Measurements from ENCODE around the gene TFPI2.

Gene TFPI2

GRCh38 chr7:93910076-93910994 is 19.8 kb upstream of the TFPI2 start:
- peak; percentile 59 to 60 for DNase-seq (ENCODE audit: low read depth in 2 of 2)

DNA sequence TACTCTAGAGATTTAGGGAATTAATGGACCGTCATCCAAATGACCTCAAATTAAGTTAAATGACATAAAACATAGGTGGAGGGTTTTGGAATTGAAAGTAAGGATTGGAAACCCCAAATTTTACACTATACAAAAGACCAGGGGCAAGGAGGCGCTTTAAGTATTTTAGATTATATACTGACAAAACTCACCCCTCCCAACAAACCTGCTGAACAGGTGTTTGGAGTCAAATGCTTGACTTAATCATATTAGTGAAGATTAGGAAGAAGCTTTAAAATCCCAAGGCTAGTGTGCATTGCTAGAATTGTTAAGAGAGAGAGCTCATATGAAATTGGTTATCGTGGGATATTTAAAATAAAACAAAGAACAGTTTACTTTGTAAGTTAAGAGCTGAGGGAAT is 15.7 kb upstream of the TFPI2 start, which contains the start of gene GNGT1:
Gene GNGT1 (plus strand): TSS at position 301 of the 400 bp plus-strand sequence. CDS start 180 bp downstream, outside the sequence.
- no peak for DNase-seq (ENCODE audit: low read depth in 2 of 2)

DNA sequence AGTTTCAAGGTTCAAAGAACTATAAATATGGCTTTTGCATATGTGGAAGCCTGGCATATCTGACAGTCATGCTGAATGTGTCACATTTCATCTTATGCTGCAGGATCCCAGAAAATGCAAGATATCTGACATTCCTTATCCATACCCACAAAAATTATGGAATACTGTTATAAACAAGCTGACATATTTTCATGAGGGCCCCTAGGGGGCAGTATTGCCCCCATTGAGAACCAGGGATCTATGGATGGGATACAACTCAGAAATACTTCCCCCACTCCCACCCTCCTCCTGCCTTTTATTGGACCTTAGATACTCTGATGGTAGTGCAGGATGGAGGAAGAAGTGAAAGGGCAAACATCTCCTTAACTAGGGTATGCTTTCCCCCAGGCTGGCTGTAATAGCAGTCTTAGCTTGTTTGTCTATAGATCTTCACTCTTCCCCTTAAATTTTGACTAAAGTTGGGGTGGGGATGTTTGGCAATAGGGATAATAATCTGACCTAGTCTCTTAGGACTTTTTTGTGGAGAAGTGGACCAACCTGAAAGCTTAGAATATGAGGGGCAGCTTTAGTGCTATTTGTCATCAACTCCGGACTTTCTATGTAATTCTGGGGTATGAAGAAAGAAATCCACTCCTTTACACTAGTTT is 12.3 kb upstream of the TFPI2 start:
- no peak for DNase-seq (ENCODE audit: low read depth in 2 of 2)

- no peak for DNase-seq (ENCODE audit: low read depth in 2 of 2)
Measured at GRCh38 chr7:93897680-93898079, 7.1 kb upstream of the TFPI2 start.

- DNase-seq (ENCODE audit: low read depth in 2 of 2): no peak
Measured at GRCh38 chr7:93895859-93896600, 5.5 kb upstream of the TFPI2 start.

DNA sequence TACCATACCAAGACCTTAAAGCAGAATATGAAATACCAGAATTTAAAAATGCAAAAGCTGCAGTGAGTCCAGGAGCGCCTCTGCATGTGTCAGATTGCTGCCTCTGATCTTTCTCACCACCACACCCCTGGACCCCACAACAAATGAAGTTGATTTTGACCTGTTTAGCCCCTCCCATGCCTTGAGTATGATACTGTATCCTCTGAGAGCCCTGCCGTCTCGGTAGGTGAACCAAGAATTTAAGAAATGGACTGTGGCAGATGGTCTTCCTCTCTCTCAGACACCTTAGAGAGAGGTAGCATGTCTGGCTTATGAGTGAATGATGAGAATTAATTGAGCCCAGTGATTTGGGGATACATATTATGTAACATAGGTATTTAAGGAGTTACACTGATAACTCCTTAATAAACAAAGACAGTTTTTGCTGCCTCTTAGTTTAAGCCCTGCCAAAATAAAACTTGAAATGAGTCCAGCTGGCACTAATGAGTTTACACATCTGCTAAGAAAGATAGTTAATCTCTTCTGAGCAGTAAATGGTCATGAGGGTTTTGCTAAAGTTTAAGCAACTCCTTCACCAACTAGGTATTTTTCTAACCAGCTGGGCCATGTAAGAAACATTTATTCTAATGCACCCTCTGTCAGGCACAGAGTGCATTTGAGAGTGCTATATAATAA is 4.5 kb upstream of the TFPI2 start:
- no peak for DNase-seq (ENCODE audit: low read depth in 2 of 2)

DNA sequence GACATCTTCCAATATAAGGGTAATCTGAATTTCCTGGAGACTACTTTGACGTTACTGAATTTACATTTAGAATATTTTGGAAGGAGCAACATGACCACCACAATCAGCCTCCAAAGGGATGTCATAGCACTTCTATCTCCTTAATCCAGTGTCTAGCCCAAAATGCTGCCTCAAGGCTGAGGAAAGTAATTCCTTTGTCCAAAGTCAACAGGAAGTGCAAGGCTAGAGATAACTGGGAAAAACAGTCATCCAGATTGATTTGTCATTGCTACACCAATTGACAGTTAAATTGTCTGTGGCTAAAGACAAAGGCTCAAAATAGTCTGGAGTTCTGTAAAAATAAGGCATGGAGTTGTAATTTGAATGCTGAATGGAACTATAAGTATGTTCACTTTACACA is 3.9 kb upstream of the TFPI2 start:
- no peak for DNase-seq (ENCODE audit: low read depth in 2 of 2)

GRCh38 chr7:93890041-93890463 is 501 bp downstream of the TFPI2 start:
- DNase-seq (ENCODE audit: low read depth in 2 of 2): no peak

DNA sequence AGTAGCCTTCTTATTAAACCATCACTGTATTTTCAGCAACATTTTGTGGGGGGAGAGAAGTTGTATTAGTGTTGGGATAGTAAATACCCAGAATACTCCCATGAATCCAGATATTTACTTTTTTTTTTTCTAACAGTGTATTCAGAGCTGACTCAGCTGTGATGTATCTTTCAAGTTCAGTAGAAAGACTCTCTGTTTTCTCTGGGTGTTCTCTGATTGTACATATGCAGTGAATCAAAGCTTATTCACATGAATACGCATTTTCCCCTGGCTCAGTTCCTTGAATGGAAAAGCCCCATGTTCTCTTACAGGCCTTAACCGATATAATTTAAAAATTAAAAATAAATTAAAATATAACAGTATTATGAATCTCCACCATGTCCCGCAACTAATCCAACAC is 1.3 kb downstream of the TFPI2 start:
- DNase-seq (ENCODE audit: low read depth in 2 of 2): peak in 1 of 2 experiments; percentile 18

DNA sequence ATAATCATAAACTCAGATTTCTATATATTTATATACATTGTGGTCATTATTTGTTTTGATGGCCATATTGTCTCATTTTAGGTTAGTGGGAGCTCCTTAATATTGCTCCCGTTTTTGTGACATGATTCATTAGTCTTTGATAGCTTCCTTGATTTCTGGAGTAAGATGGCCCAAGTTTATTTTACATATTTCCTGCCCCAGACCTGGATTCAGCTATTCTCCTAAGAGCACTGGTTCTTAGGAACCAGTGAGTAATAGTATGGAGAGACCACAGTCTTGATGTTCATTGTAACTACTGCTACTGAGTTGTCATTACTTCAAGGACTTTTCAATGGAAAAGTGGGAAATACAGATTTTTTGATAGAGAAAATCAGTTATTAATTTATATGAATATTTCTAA is 6.0 kb downstream of the TFPI2 start:
- no peak for DNase-seq (ENCODE audit: low read depth in 2 of 2)

- no peak for DNase-seq (ENCODE audit: low read depth in 2 of 2)
Measured at GRCh38 chr7:93883917-93884345, 6.6 kb downstream of the TFPI2 start.

DNA sequence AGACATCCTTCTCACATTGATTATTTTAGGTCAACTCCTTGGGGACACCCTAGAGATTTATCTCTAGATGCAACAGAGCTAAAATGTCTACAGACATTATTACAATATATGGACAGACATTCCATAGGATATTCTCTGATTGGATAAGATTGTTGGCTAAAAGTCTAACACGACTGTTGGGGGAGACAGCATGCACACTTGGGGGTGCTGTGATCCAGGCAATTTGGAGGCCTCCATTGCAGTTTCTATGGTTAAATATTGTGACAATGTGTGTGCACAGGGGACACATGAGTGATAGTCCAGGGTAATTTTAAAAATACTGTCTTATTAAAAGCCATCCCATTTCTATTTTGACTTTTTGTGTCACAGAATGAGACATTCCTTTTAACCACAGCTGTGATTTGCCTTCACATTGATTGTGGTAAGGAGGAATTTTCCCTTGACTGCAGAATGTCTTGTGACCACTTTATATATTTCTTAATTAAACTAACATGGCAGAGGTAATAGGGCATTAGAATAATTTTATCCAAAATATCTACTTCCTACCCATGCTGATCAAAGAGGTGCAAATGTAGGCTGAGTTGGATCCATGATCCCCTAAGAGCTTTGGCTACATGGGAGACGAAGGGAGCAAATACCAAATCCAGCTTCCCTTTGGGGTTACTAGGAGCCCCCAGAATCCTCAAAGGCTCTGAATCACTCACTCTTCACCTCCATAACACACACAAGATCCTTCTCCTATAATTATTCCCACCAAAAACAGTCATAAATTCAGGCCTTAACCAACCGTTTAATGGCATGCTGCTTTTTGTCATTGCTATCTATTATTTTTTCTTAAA is 7.3 kb downstream of the TFPI2 start:
- DNase-seq (ENCODE audit: low read depth in 2 of 2): no peak

GRCh38 chr7:93882468-93882867 is 8.1 kb downstream of the TFPI2 start:
- DNase-seq (ENCODE audit: low read depth in 2 of 2): no peak

DNA sequence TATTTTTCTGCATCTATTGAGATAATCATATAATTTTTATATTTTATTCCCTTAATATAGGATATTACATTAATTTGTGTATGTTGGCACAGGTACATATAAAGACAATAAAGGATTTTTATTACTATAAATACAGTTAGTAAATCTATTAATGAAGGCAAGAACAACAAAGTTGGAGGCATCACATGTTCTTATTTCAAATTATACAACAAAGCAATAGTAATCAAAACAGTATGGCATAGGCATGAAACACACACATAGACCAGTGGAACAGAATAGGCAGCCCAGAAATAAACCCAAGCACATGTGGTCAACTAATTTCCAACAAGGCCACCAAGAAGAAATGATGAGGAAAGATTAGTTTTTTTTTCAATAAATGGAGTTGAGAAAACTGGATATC is 11.2 kb downstream of the TFPI2 start:
- no peak for DNase-seq (ENCODE audit: low read depth in 2 of 2)

DNA sequence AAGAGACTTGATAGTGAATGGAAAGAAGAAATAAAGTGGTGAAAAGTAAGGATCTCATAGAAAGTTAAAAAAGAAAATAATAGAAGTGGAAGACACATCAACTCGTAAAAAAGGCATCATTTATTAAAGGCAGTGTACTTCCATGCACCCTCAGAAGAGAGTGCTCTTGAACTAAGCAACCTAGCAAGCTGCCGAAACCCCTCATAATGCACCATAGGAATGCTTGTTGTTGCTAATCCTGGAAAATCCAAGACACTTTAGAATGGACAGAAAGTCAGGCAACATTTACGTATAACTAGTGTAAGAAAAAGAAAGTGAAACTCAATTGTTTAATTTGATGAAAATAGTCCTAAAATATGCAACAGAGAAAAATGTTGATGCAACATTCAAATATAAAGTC is 12.8 kb downstream of the TFPI2 start:
- DNase-seq (ENCODE audit: low read depth in 2 of 2): no peak

- DNase-seq (ENCODE audit: low read depth in 2 of 2): no peak
Measured at GRCh38 chr7:93873998-93874574, 16.5 kb downstream of the TFPI2 start.

- DNase-seq (ENCODE audit: low read depth in 2 of 2): no peak
Measured at GRCh38 chr7:93866886-93867285, 23.7 kb downstream of the TFPI2 start.

DNA sequence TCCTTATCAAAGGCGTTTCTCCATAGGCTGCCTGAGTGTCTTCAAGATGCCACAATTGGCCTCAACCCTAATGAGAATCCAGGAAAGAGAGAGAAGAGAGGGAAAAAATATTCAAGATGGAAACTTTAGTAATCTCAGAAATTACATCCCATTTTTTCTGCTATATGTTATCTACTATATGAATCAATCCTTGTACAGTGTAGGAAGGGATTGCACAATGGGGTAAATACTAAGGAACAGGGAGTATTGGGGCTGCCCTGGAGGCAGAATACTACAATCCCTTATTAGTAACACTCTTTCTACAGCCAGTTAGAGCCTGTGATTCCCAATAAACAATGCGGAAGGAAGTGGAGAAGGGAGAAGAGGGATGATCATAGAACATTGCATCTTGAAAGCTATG is 27.9 kb downstream of the TFPI2 start:
- no peak for DNase-seq (ENCODE audit: low read depth in 2 of 2)

- no peak for DNase-seq (ENCODE audit: low read depth in 2 of 2)
Measured at GRCh38 chr7:93861325-93861949, 29.1 kb downstream of the TFPI2 start.

DNA sequence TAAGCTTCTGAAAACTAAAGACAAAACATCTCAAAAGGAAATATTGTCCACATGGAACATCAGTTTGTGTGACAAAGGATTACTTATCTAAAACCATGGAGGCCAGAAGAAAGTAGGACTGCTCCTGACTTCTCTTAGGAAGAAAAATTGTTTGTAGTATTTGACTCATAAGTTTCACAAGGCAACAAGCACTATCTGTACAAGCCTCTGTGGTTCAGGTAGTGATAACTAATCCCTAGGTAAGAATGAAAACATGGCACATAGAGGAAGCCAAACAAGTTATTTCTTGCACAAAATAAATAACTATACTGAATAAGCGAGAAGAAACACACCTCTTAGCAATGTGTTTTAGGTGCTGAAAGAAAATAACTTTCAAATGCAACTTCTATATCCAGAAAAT is 30.3 kb downstream of the TFPI2 start:
- DNase-seq (ENCODE audit: low read depth in 2 of 2): no peak
